Activated CD4-positive, alpha-beta T cell treated with anti-CD3 and anti-CD28 coated beads, Interleukin-2, amount 50 U/mL, for 48 hours (primary cell): ENCODE results near the gene KIF18A.
"Not testable (repeated sequence)": the region's sequence is repeated elsewhere in the genome, so short reads cannot be mapped to it uniquely, and the experiment has no call there.

Experiments used
- DNase-seq, 2 experiments: peaks; one replicate each; pipeline ENCODE4 v3.0.0-alpha.2; 2020

The KIF18A gene

GRCh38 chr11:28106353-28107043, 1.5 kb downstream of the KIF18A start:
- DNase-seq, result no peak

GRCh38 chr11:28105869-28106268, 2.1 kb downstream of the KIF18A start:
- DNase-seq, result no peak

GRCh38 chr11:28104984-28105383, 3.0 kb downstream of the KIF18A start:
- DNase-seq, result no peak

- no peak for DNase-seq
Measured at GRCh38 chr11:28104425-28104824, 3.5 kb downstream of the KIF18A start.

- DNase-seq, result not testable (repeated sequence)
Measured at GRCh38 chr11:28102300-28102699, 5.7 kb downstream of the KIF18A start.

- DNase-seq, result no peak
Measured at GRCh38 chr11:28100665-28101064, 7.3 kb downstream of the KIF18A start.

GRCh38 chr11:28099715-28100114, 8.2 kb downstream of the KIF18A start:
- no peak for DNase-seq

- DNase-seq, result no peak
Measured at GRCh38 chr11:28098257-28098656, 9.7 kb downstream of the KIF18A start.

GRCh38 chr11:28092786-28093185, 15.2 kb downstream of the KIF18A start:
- no peak for DNase-seq

GRCh38 chr11:28090052-28090749, 17.8 kb downstream of the KIF18A start:
- no peak for DNase-seq

GRCh38 chr11:28089378-28089777, 18.6 kb downstream of the KIF18A start:
- DNase-seq, result no peak

GRCh38 chr11:28087693-28088092, 20.3 kb downstream of the KIF18A start:
- not testable (repeated sequence) for DNase-seq

- not testable (repeated sequence) for DNase-seq
Measured at GRCh38 chr11:28087192-28087591, 20.8 kb downstream of the KIF18A start.

GRCh38 chr11:28086569-28086968, 21.4 kb downstream of the KIF18A start:
- DNase-seq, result no peak

GRCh38 chr11:28083118-28083517, 24.8 kb downstream of the KIF18A start:
- no peak for DNase-seq

- no peak for DNase-seq
Measured at GRCh38 chr11:28077521-28077920, 30.4 kb downstream of the KIF18A start.

- DNase-seq, result no peak
Measured at GRCh38 chr11:28072321-28072720, 35.6 kb downstream of the KIF18A start.

GRCh38 chr11:28071305-28071704, 36.7 kb downstream of the KIF18A start:
- DNase-seq, result no peak

- DNase-seq, result no peak
Measured at GRCh38 chr11:28058333-28058732, 49.6 kb downstream of the KIF18A start.

- no peak for DNase-seq
Measured at GRCh38 chr11:28054821-28055220, 53.1 kb downstream of the KIF18A start.

GRCh38 chr11:28049338-28050216, 58.4 kb downstream of the KIF18A start:
- no peak for DNase-seq

GRCh38 chr11:28048812-28049211, 59.1 kb downstream of the KIF18A start:
- no peak for DNase-seq

- no peak for DNase-seq
Measured at GRCh38 chr11:28043930-28044709, 63.8 kb downstream of the KIF18A start.
